ENCODE results near the gene METAP1D.

DNA sequence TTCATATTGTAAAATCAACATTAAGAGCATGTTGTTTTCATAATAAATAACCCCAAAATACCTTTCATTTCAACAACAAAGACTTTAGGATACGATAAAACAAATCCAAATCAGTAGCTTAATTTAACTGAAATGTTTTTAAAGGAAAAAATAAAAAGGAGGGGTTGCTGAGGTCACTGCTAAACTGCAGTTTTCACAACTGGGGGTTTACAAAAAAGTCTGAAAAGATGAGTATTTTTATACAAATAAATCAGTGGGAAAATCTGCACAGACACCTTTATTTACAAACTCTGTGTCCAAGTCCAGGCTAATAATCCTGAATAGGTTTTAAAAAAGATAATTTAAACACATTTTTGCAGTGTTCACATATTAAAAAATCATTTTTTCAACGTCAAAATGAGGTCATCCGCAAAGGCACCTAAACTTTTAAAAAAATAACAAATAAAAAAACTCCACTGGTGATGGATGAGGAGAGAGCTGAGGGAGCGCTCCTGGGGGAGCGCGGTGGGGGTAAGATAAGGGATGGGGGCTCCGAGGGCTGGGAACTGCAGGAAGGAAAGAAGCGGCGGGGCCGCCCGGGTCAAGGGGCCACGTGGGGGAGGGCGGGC lies 99.8 kb downstream of the METAP1D start:
- TF ChIP-seq, protein P1, sequence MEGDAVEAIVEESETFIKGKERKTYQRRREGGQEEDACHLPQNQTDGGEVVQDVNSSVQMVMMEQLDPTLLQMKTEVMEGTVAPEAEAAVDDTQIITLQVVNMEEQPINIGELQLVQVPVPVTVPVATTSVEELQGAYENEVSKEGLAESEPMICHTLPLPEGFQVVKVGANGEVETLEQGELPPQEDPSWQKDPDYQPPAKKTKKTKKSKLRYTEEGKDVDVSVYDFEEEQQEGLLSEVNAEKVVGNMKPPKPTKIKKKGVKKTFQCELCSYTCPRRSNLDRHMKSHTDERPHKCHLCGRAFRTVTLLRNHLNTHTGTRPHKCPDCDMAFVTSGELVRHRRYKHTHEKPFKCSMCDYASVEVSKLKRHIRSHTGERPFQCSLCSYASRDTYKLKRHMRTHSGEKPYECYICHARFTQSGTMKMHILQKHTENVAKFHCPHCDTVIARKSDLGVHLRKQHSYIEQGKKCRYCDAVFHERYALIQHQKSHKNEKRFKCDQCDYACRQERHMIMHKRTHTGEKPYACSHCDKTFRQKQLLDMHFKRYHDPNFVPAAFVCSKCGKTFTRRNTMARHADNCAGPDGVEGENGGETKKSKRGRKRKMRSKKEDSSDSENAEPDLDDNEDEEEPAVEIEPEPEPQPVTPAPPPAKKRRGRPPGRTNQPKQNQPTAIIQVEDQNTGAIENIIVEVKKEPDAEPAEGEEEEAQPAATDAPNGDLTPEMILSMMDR (conservative IDR thresholded peaks at IDR 0.05; ENCODE audit: low read depth, low read length) = no peak
- no peak for TF ChIP-seq POLR2A (IDR thresholded peaks at IDR 0.05; ENCODE audit: low read depth, low read length)
